HG03354 (cell line): Measurements from ENCODE around the gene RAB13.

Experiments used
- ATAC-seq: cut with Tn5 transposase; IDR thresholded peaks from one replicate; pipeline ENCODE4 v1.9.1; 2021; ENCODE audit warnings: mild to moderate bottlenecking; ENCODE audit not compliant: unreplicated experiment, poor library complexity, severe bottlenecking

Gene RAB13

GRCh38 chr1:153937331-153937730 is 48.8 kb downstream of the RAB13 start:
- no peak for ATAC-seq

GRCh38 chr1:153936011-153936802 is 49.9 kb downstream of the RAB13 start:
- no peak for ATAC-seq

GRCh38 chr1:153934746-153935145 is 51.4 kb downstream of the RAB13 start:
- ATAC-seq: no peak

GRCh38 chr1:153933955-153934354 is 52.2 kb downstream of the RAB13 start:
- no peak for ATAC-seq

GRCh38 chr1:153933430-153933829 is 52.7 kb downstream of the RAB13 start:
- no peak for ATAC-seq

GRCh38 chr1:153932156-153933131 is 53.7 kb downstream of the RAB13 start:
- no peak for ATAC-seq
